ENCODE data around the gene KIAA1614.

Gene KIAA1614

DNA sequence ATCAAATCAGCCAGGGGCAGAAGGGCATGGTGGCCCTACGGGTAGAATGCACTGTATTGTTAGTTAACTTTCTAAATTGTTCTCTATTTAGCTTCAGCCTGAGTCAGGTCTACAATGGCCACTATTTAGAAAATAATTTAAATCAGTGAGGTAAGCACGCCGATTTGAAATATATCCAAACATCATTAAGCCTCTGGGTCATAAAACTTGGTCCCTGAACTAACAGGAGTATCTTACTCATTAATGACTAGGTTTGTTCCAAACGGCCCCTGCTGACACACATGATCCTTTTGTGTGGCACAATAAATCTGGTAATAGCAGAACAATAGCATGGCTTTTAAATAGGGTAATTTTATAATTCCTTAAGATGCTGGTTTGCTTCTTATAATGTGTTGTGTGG, 61.5 kb downstream of the KIAA1614 start:
- Histone ChIP-seq H3K9me3 (ENCODE audit: insufficient read depth, low read length) (no peaks in the 10 kb centered on the region), H2AFZ (ENCODE audit: low read depth, low read length) (no peak overlapping the region), H3K27ac (ENCODE audit: low read length) (no peak overlapping the region), H3K9ac (ENCODE audit: low read length) (no peak overlapping the region), H3K36me3 (replicated peaks; ENCODE audit: low read depth, low read length) (peaks cover 67% of the 10 kb centered on the region), H3K79me2 (ENCODE audit: low read length) (0 out of 2 replicates have a peak, but pooled peaks cover 3% of the 10 kb centered on the region), H3K4me3 (ENCODE audit: low read length) (no peak overlapping the region), H3K4me2 (ENCODE audit: low read length) (no peak overlapping the region), H4K20me1 (ENCODE audit: insufficient read depth, low read length) (peaks cover 14% of the 10 kb centered on the region), H3K27me3 (ENCODE audit: low read depth, low read length) (no peaks in the 10 kb centered on the region), H3K4me1 (ENCODE audit: low read length) (peaks cover 5% of the 10 kb centered on the region; the same call in 1 of the 2 replicates)
- TF ChIP-seq, protein P1, sequence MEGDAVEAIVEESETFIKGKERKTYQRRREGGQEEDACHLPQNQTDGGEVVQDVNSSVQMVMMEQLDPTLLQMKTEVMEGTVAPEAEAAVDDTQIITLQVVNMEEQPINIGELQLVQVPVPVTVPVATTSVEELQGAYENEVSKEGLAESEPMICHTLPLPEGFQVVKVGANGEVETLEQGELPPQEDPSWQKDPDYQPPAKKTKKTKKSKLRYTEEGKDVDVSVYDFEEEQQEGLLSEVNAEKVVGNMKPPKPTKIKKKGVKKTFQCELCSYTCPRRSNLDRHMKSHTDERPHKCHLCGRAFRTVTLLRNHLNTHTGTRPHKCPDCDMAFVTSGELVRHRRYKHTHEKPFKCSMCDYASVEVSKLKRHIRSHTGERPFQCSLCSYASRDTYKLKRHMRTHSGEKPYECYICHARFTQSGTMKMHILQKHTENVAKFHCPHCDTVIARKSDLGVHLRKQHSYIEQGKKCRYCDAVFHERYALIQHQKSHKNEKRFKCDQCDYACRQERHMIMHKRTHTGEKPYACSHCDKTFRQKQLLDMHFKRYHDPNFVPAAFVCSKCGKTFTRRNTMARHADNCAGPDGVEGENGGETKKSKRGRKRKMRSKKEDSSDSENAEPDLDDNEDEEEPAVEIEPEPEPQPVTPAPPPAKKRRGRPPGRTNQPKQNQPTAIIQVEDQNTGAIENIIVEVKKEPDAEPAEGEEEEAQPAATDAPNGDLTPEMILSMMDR (IDR thresholded peaks at IDR 0.05; ENCODE audit: low read depth, low read length): no peak
- no peak for TF ChIP-seq EZH2phosphoT487 (IDR thresholded peaks at IDR 0.05; ENCODE audit: low read depth)

DNA sequence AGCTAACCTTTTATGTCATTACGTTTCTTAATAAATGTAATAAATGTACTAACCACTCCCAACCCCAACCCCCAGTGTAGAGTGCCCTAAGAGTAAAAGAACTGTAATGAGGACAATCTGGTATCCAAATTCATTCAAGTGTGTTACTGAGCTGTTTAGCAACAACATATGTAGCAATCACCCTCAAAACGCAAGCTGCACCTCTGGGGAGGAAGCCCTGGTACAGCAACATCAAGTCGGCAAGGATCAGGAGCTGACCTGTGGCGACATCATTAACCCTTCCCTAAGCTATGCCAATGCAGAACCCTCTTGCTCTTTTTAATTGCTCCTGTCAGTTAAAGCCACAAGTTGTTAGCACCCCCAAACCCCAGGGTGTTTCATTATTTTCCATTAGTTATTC, 62.9 kb downstream of the KIAA1614 start:
- H3K9me3 ChIP-seq (ENCODE audit: insufficient read depth, low read length): no peaks in the 10 kb centered on the region

DNA sequence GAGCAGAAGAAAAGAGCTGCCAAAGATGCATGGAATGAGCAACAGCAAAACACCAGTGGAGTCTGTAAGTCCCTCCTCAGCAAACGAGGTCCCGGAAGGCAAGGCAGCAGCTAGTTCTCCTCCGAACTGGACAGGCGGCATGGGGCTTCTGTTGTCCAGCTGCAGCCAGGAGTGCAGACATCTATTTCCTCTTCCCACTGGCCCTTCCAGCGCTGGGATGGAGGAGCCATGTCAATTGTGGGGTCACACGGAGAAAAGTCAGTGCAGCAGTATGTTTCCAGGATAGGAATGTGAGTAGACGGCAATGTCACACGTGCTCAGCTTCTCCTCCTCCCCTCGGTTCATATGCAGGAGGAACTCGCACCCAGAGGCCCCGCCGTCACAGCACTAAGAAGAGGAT, 63.5 kb downstream of the KIAA1614 start:
- Histone ChIP-seq H3K79me2 (ENCODE audit: low read length) (0 out of 2 replicates have a peak, but pooled peaks cover 3% of the 10 kb centered on the region), H3K9ac (ENCODE audit: low read length) (no peak overlapping the region), H3K27ac (ENCODE audit: low read length) (no peak overlapping the region), H3K4me1 (ENCODE audit: low read length) (no peaks in the 10 kb centered on the region), H4K20me1 (ENCODE audit: insufficient read depth, low read length) (0 out of 2 replicates have a peak, but pooled peaks cover 5% of the 10 kb centered on the region), H3K9me3 (ENCODE audit: insufficient read depth, low read length) (no peaks in the 10 kb centered on the region), H3K4me3 (ENCODE audit: low read length) (no peak overlapping the region), H3K4me2 (ENCODE audit: low read length) (no peak overlapping the region), H3K36me3 (replicated peaks; ENCODE audit: low read depth, low read length) (peaks cover 67% of the 10 kb centered on the region), H3K27me3 (ENCODE audit: low read depth, low read length) (no peaks in the 10 kb centered on the region), H2AFZ (ENCODE audit: low read depth, low read length) (no peak overlapping the region)
- no peak for TF ChIP-seq EZH2phosphoT487 (IDR thresholded peaks at IDR 0.05; ENCODE audit: low read depth)
- TF ChIP-seq, protein P1 (IDR thresholded peaks at IDR 0.05; ENCODE audit: low read depth, low read length): no peak

More for the DNA sequence above, 62.9 kb downstream of the KIAA1614 start:
- Histone ChIP-seq H3K4me3 (ENCODE audit: low read length) (no peak overlapping the region), H3K27ac (ENCODE audit: low read length) (no peak overlapping the region), H3K27me3 (ENCODE audit: low read depth, low read length) (no peaks in the 10 kb centered on the region), H4K20me1 (ENCODE audit: insufficient read depth, low read length) (0 out of 2 replicates have a peak, but pooled peaks cover 5% of the 10 kb centered on the region), H3K9ac (ENCODE audit: low read length) (no peak overlapping the region), H3K4me1 (ENCODE audit: low read length) (no peaks in the 10 kb centered on the region), H3K79me2 (ENCODE audit: low read length) (0 out of 2 replicates have a peak, but pooled peaks cover 3% of the 10 kb centered on the region), H3K4me2 (ENCODE audit: low read length) (no peak overlapping the region), H2AFZ (ENCODE audit: low read depth, low read length) (no peak overlapping the region), H3K36me3 (replicated peaks; ENCODE audit: low read depth, low read length) (peaks cover 61% of the 10 kb centered on the region)
- TF ChIP-seq, protein P1 (IDR thresholded peaks at IDR 0.05; ENCODE audit: low read depth, low read length): no peak
- no peak for TF ChIP-seq EZH2phosphoT487 (IDR thresholded peaks at IDR 0.05; ENCODE audit: low read depth)

DNA sequence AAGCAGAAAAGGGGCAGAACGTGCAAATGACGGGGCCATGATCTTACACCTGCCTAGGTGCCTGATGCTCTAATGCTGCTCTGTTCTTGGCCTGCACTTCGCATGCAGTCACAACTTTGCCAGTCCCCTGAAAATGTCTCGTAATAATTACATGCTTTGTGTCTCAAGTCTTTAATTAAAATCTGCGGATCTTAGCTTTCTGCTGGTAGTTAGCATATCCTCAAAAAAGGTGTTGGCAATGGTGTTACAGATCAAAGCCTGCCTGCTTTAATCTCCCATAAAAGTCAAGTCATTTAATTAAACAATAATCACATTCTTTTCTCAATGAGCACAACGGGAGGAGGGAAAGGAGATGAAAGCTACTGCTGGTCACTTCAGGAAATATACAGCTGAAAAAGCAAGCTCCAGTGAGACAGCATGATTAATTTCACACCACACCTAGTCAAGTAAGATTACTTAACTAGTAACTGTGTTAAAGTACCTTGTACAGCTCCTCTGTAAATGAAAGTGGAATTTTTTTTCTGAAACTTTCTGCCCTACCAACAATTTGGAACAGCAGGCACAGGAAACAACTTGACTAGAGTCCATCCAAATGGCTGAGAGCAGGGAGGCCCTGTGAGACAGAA, 64.1 kb downstream of the KIAA1614 start:
- H3K27ac ChIP-seq (ENCODE audit: low read length): no peak overlapping the region
- no peaks in the 10 kb centered on the region for H3K9me3 ChIP-seq (ENCODE audit: insufficient read depth, low read length)
- H3K9ac ChIP-seq (ENCODE audit: low read length): no peak overlapping the region
- H3K4me1 ChIP-seq (ENCODE audit: low read length): no peaks in the 10 kb centered on the region
- no peak overlapping the region for H3K4me3 ChIP-seq (ENCODE audit: low read length)
- H2AFZ ChIP-seq (ENCODE audit: low read depth, low read length): no peak overlapping the region
- TF ChIP-seq, protein P1 (IDR thresholded peaks at IDR 0.05; ENCODE audit: low read depth, low read length): no peak
- TF ChIP-seq EZH2phosphoT487 (IDR thresholded peaks at IDR 0.05; ENCODE audit: low read depth): no peak
- no peak overlapping the region for H3K4me2 ChIP-seq (ENCODE audit: low read length)
- no peaks in the 10 kb centered on the region for H3K27me3 ChIP-seq (ENCODE audit: low read depth, low read length)
- 0 out of 2 replicates have a peak, but pooled peaks cover 3% of the 10 kb centered on the region for H3K79me2 ChIP-seq (ENCODE audit: low read length)
- peaks cover 69% of the 10 kb centered on the region for H3K36me3 ChIP-seq (replicated peaks; ENCODE audit: low read depth, low read length)
- 0 out of 2 replicates have a peak, but pooled peaks cover 5% of the 10 kb centered on the region for H4K20me1 ChIP-seq (ENCODE audit: insufficient read depth, low read length)
